ENCODE data around the gene SUPT3H. TPM values are rescaled to one million over a fixed set of nuclear protein-coding genes. Genes with fewer than 3 reads are reported as not detected.

SUPT3H gene
- total RNA-seq, 1 experiment from 2014 or later = 3.6 TPM

DNA sequence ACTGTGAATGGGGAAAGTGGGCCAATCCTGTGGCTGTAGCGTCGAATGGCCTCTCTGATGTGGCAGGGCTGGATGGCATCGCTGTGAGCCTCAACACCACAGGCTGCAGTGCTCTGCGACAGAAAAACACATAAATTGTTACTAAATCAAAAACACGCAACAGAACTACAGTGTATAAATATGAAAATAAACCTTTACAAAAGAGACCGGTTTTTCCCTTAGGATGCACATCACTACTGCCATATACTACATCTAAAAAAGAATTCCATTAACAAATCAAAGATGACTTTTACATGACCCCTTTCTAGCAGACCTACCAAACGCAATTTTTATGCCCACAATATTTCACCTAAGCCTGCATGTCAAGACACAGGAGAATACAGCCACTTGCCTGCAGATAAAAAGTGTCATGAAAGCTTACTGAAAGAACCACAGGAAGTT, 445.1 kb downstream of the SUPT3H start:
- H2AFZ ChIP-seq (ENCODE audit: low read length) = peak overlapping the region; percentile 72

DNA sequence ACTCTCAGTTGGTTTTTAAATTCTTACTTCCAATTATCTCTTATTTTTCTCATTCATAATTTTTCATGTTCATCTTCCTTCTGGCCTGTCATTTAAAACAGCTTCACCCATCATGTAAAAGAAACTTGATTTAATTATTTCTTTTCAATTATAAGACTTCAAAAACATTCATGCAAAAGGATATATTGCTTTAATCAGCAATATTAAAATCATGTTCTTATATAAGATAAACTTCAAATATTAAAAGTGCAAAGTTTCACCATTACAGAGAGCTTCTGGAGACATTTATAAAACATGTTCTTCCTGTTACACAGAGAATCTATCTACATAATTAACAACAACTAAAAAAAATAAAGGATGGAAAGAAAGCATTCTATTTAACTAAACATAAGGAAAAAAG, 446.3 kb downstream of the SUPT3H start:
- intact Hi-C loops (cut with micrococcal nuclease) = no loop called here
- TF ChIP-seq, protein P1, sequence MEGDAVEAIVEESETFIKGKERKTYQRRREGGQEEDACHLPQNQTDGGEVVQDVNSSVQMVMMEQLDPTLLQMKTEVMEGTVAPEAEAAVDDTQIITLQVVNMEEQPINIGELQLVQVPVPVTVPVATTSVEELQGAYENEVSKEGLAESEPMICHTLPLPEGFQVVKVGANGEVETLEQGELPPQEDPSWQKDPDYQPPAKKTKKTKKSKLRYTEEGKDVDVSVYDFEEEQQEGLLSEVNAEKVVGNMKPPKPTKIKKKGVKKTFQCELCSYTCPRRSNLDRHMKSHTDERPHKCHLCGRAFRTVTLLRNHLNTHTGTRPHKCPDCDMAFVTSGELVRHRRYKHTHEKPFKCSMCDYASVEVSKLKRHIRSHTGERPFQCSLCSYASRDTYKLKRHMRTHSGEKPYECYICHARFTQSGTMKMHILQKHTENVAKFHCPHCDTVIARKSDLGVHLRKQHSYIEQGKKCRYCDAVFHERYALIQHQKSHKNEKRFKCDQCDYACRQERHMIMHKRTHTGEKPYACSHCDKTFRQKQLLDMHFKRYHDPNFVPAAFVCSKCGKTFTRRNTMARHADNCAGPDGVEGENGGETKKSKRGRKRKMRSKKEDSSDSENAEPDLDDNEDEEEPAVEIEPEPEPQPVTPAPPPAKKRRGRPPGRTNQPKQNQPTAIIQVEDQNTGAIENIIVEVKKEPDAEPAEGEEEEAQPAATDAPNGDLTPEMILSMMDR (conservative IDR thresholded peaks at IDR 0.05; ENCODE audit: low read depth, low read length) = no peak
- TF ChIP-seq EZH2phosphoT487 (IDR thresholded peaks at IDR 0.05; ENCODE audit: borderline replicate concordance, low read length) = no peak
- TF ChIP-seq EZH2 (IDR thresholded peaks at IDR 0.05; ENCODE audit: low read length, unreplicated experiment) = no peak
- Histone ChIP-seq H3F3A (ENCODE audit: low read length, unreplicated experiment) (no peaks in the 10 kb centered on the region), H2AFZ (ENCODE audit: low read length) (no peak overlapping the region), H3K4me3 (ENCODE audit: low read length) (no peak overlapping the region), H3K27me3 (ENCODE audit: low read length) (no peaks in the 10 kb centered on the region), H3K9me3 (ENCODE audit: low read length) (no peaks in the 10 kb centered on the region), H4K20me1 (ENCODE audit: low read length) (no peaks in the 10 kb centered on the region), H3K36me3 (ENCODE audit: low read depth, low read length) (no peaks in the 10 kb centered on the region), H3K4me1 (ENCODE audit: insufficient read depth, low read length) (peaks cover 5% of the 10 kb centered on the region), H3K9ac (ENCODE audit: low read length) (no peak overlapping the region), H3K4me2 (ENCODE audit: low read length) (no peak overlapping the region), H3K79me2 (ENCODE audit: low read length) (no peaks in the 10 kb centered on the region), H3K27ac (ENCODE audit: low read length) (no peak overlapping the region), H3K9me2 (replicated peaks; ENCODE audit: low read length) (no peaks in the 10 kb centered on the region)
- POLR2A ChIA-PET (ENCODE audit: unreplicated experiment) = no interaction called here
- ATAC-seq = no peak
- CTCF ChIA-PET = interaction anchor here (0.6 kb wide), 1 partner anchor 18 kb away, joined by 3 read pairs; no protein-coding TSS in a partner anchor
- no TSS peak for BruUV-seq (replicated peaks)
- no peak for DNase-seq

More for the DNA sequence above, 445.1 kb downstream of the SUPT3H start:
- CTCF ChIA-PET = no interaction called here
- Histone ChIP-seq H3K79me2 (ENCODE audit: low read length) (no peaks in the 10 kb centered on the region), H3K27me3 (ENCODE audit: low read length) (no peaks in the 10 kb centered on the region), H3K4me1 (ENCODE audit: insufficient read depth, low read length) (no peaks in the 10 kb centered on the region), H3K4me2 (ENCODE audit: low read length) (peak overlapping the region; percentile 61), H3K9me2 (replicated peaks; ENCODE audit: low read length) (no peaks in the 10 kb centered on the region), H3K9me3 (ENCODE audit: low read length) (no peaks in the 10 kb centered on the region), H4K20me1 (ENCODE audit: low read length) (no peaks in the 10 kb centered on the region), H3K36me3 (ENCODE audit: low read depth, low read length) (no peaks in the 10 kb centered on the region), H3K4me3 (ENCODE audit: low read length) (peak overlapping the region; percentile 63), H3K9ac (ENCODE audit: low read length) (no peak overlapping the region), H3K27ac (ENCODE audit: low read length) (no peak overlapping the region), H3F3A (ENCODE audit: low read length, unreplicated experiment) (no peaks in the 10 kb centered on the region)
- POLR2A ChIA-PET (ENCODE audit: unreplicated experiment) = no interaction called here
- BruUV-seq (replicated peaks) = no TSS peak
- no peak for TF ChIP-seq EZH2phosphoT487 (IDR thresholded peaks at IDR 0.05; ENCODE audit: borderline replicate concordance, low read length)
- TF ChIP-seq, protein P1 (conservative IDR thresholded peaks at IDR 0.05; ENCODE audit: low read depth, low read length) = no peak
- TF ChIP-seq EZH2 (IDR thresholded peaks at IDR 0.05; ENCODE audit: low read length, unreplicated experiment) = no peak
- ATAC-seq (no peak), DNase-seq (no peak)
- intact Hi-C loops (cut with micrococcal nuclease) = no loop called here

DNA sequence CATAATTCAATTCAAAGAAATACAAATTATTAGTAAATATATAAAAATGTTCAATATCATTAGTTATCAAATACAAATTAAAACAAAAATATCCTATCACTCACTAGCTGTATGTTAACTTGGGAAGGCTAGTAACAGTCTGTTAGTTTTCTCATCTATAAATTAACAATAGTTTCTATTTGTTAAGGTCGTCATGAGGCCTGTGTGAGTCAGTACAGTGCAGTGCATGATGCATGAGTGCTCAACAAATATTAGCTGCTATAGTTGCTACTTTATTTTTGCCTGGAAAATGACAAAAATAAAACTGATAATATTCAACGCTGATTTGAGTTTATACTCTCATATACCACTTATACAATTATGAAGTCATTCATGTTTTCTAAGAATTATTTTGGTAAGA, 451.2 kb downstream of the SUPT3H start:
- H3K4me1 ChIP-seq (ENCODE audit: insufficient read depth, low read length) = peaks cover 5% of the 10 kb centered on the region
- H3K9ac ChIP-seq (ENCODE audit: low read length) = no peak overlapping the region
- CTCF ChIA-PET = interaction anchor here (0.6 kb wide), 2 partner anchors 110 to 449 kb away, joined by 3 read pairs; no protein-coding TSS in a partner anchor
- no peaks in the 10 kb centered on the region for H3F3A ChIP-seq (ENCODE audit: low read length, unreplicated experiment)
- H3K4me3 ChIP-seq (ENCODE audit: low read length) = no peak overlapping the region
- no peak overlapping the region for H2AFZ ChIP-seq (ENCODE audit: low read length)
- TF ChIP-seq, protein P1 (conservative IDR thresholded peaks at IDR 0.05; ENCODE audit: low read depth, low read length) = no peak
- TF ChIP-seq EZH2phosphoT487 (IDR thresholded peaks at IDR 0.05; ENCODE audit: borderline replicate concordance, low read length) (no peak), EZH2 (IDR thresholded peaks at IDR 0.05; ENCODE audit: low read length, unreplicated experiment) (no peak)
- no peaks in the 10 kb centered on the region for H3K79me2 ChIP-seq (ENCODE audit: low read length)
- no peaks in the 10 kb centered on the region for H3K9me3 ChIP-seq (ENCODE audit: low read length)
- BruUV-seq (replicated peaks) = no TSS peak
- DNase-seq = peak; percentile 62
- ATAC-seq = peak; percentile 99
- no peaks in the 10 kb centered on the region for H3K36me3 ChIP-seq (ENCODE audit: low read depth, low read length)
- peak overlapping the region; percentile 25; the same call in 1 of the 2 replicates for H3K27ac ChIP-seq (ENCODE audit: low read length)
- H3K27me3 ChIP-seq (ENCODE audit: low read length) = no peaks in the 10 kb centered on the region
- POLR2A ChIA-PET (ENCODE audit: unreplicated experiment) = no interaction called here
- no peaks in the 10 kb centered on the region for H3K9me2 ChIP-seq (replicated peaks; ENCODE audit: low read length)
- H3K4me2 ChIP-seq (ENCODE audit: low read length) = peak overlapping the region; percentile 43; the same call in 1 of the 2 replicates
- no peaks in the 10 kb centered on the region for H4K20me1 ChIP-seq (ENCODE audit: low read length)
- intact Hi-C loops (cut with micrococcal nuclease) = loop anchor here (10.0 kb wide), 1 partner anchor 252 kb away; no protein-coding TSS in a partner anchor

Data from PC-3 (cell line).